LNCAP (cell line): ENCODE data around the gene PCSK5.

Experiments
- CTCF ChIP-seq: fragments of 450-650 bp; IDR thresholded peaks from 2 replicates; pipeline ENCODE4 v1.5.1; 2017; ENCODE audit warnings: mild to moderate bottlenecking

Gene PCSK5

GRCh38 chr9:75956161-75956560 lies 65.7 kb downstream of the PCSK5 start:
- no peak for TF ChIP-seq CTCF

- no peak for TF ChIP-seq CTCF
These were observed 66.6 kb downstream of the PCSK5 start for GRCh38 chr9:75957116-75957515.

- TF ChIP-seq CTCF: no peak
These were observed 67.8 kb downstream of the PCSK5 start for GRCh38 chr9:75958226-75958625.

GRCh38 chr9:75960551-75960950 lies 70.1 kb downstream of the PCSK5 start:
- TF ChIP-seq CTCF: no peak

GRCh38 chr9:75962013-75962661 lies 71.7 kb downstream of the PCSK5 start:
- no peak for TF ChIP-seq CTCF

GRCh38 chr9:75962662-75963036 lies 72.2 kb downstream of the PCSK5 start:
- no peak for TF ChIP-seq CTCF

- TF ChIP-seq CTCF: no peak
These were observed 74.0 kb downstream of the PCSK5 start for GRCh38 chr9:75964427-75964826.

- no peak for TF ChIP-seq CTCF
These were observed 74.8 kb downstream of the PCSK5 start for GRCh38 chr9:75965231-75965630.
